ENCODE measurements around the gene ASIC4.
A peak's percentile ranks its signal among the peaks of the same experiment; 100 is the strongest.

DNA sequence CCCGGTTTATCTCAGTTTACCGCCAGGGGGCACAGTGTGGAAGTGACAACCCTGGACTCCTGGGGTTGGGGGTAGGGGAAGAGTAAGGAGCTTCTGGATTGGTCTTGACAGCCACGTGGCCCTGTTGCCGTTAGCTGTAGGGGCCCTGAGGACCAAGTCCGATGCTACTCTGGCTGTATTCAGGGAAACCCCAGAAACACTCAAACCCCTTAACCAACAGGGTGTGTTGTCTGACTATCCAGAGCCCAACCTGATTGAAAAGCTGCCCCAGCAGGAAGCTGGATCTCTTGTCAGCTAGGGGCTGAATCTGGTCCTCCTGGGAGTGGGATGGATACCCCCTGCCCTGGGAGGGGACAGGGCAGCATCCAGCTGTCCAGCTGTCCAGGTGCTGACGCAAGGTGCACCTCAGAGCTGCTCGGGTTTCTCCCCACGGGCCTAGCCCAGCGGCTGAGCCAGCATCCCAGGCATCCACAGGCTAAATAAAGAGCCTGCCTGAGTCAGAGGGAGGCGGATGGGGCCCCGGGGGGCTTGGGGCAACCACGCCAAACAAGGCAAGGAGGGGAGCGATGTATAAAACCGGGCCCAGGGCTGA, 18.7 kb upstream of the ASIC4 start:
- TF ChIP-seq, protein P1, sequence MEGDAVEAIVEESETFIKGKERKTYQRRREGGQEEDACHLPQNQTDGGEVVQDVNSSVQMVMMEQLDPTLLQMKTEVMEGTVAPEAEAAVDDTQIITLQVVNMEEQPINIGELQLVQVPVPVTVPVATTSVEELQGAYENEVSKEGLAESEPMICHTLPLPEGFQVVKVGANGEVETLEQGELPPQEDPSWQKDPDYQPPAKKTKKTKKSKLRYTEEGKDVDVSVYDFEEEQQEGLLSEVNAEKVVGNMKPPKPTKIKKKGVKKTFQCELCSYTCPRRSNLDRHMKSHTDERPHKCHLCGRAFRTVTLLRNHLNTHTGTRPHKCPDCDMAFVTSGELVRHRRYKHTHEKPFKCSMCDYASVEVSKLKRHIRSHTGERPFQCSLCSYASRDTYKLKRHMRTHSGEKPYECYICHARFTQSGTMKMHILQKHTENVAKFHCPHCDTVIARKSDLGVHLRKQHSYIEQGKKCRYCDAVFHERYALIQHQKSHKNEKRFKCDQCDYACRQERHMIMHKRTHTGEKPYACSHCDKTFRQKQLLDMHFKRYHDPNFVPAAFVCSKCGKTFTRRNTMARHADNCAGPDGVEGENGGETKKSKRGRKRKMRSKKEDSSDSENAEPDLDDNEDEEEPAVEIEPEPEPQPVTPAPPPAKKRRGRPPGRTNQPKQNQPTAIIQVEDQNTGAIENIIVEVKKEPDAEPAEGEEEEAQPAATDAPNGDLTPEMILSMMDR (IDR thresholded peaks at IDR 0.05; ENCODE audit: poor library complexity), result peak; percentile 52
- TF ChIP-seq EZH2phosphoT487 (IDR thresholded peaks at IDR 0.05; ENCODE audit: low read depth, severe bottlenecking, unreplicated experiment), result no peak

Measured in hepatocyte (in vitro differentiated cells).